Measurements from ENCODE around the gene STAM2.
A peak's percentile ranks its signal among the peaks of the same experiment; 100 is the strongest.
"Not testable (repeated sequence)": the region's sequence is repeated elsewhere in the genome, so short reads cannot be mapped to it uniquely, and the experiment has no call there.

The STAM2 gene

GRCh38 chr2:152175368-152176112 is at the start of gene STAM2:
Gene STAM2, minus strand, starts transcription at chr2:152175763. Its CDS starts 121 bp downstream, at chr2:152175642.
- DNase-seq, result peak; percentile 100

GRCh38 chr2:152223977-152224376 is 48.4 kb upstream of the STAM2 start:
- DNase-seq, result no peak

GRCh38 chr2:152222975-152223637 is 47.5 kb upstream of the STAM2 start:
- DNase-seq, result peak; percentile 40

GRCh38 chr2:152221839-152222238 is 46.3 kb upstream of the STAM2 start:
- no peak for DNase-seq

- no peak for DNase-seq
These were observed 43.7 kb upstream of the STAM2 start for GRCh38 chr2:152219077-152219828.

- no peak for DNase-seq
These were observed 25.9 kb upstream of the STAM2 start for GRCh38 chr2:152201466-152201830.

- DNase-seq, result no peak
These were observed 25.3 kb upstream of the STAM2 start for GRCh38 chr2:152200565-152201465.

GRCh38 chr2:152200101-152200500 is 24.5 kb upstream of the STAM2 start:
- DNase-seq, result no peak

- no peak for DNase-seq
These were observed 22.9 kb upstream of the STAM2 start for GRCh38 chr2:152198499-152198898.

GRCh38 chr2:152197508-152198284 is 22.1 kb upstream of the STAM2 start:
- not testable (repeated sequence) for DNase-seq

GRCh38 chr2:152189622-152190495 is 14.3 kb upstream of the STAM2 start:
- DNase-seq, result peak; percentile 58

- not testable (repeated sequence) for DNase-seq
These were observed 11.2 kb upstream of the STAM2 start for GRCh38 chr2:152186808-152187207.

GRCh38 chr2:152186262-152186661 is 10.7 kb upstream of the STAM2 start:
- DNase-seq, result no peak

- no peak for DNase-seq
These were observed 8.0 kb upstream of the STAM2 start for GRCh38 chr2:152183401-152184073.

GRCh38 chr2:152177667-152178066 is 2.1 kb upstream of the STAM2 start:
- DNase-seq, result not testable (repeated sequence)

GRCh38 chr2:152176113-152176714 is 651 bp upstream of the STAM2 start:
- DNase-seq, result no peak

GRCh38 chr2:152175012-152175367 is 573 bp downstream of the STAM2 start:
- DNase-seq, result no peak

- no peak for DNase-seq
These were observed 989 bp downstream of the STAM2 start for GRCh38 chr2:152174574-152174973.

- no peak for DNase-seq
These were observed 1.7 kb downstream of the STAM2 start for GRCh38 chr2:152173831-152174230.
